Gastroesophageal sphincter (tissue), 2 donors: Measurements from ENCODE around the gene NEK1.

Experiments
- POLR2A ChIP-seq, 2 donors: fragments of 450-650 bp; IDR thresholded peaks; one replicate each; pipeline ENCODE4 v1.6.1; 2017; ENCODE audit warnings: antibody characterized with exemption in 2 of 2, mild to moderate bottlenecking in 2 of 2, moderate library complexity in 1 of 2
- POLR2AphosphoS5 ChIP-seq: sonication (generic); formaldehyde crosslinking; IDR thresholded peaks from one replicate; pipeline ENCODE4 v1.6.1; 2017; ENCODE audit warnings: antibody characterized with exemption

- no peak for TF ChIP-seq POLR2AphosphoS5
- TF ChIP-seq POLR2A (IDR thresholded peaks at IDR 0.05): no peak
Observed at GRCh38 chr4:169632896-169633295, 20.5 kb upstream of the NEK1 start.
